HEK293 (cell line): ENCODE measurements around the gene KLHL22.

Source experiments
- HOXA7 ChIP-seq: sonication (generic); formaldehyde crosslinking; IDR thresholded peaks from 2 replicates; pipeline ENCODE4 v1.8.1; 2022; ENCODE audit warnings: missing genetic modification reagents, borderline replicate concordance
- PRDM1 ChIP-seq: fragments of 450-650 bp; formaldehyde crosslinking; IDR thresholded peaks from 2 replicates; pipeline ENCODE4; 2016; ENCODE audit warnings: missing biosample characterization, missing genetic modification characterization
- REST ChIP-seq: fragments of 450-650 bp; formaldehyde crosslinking; IDR thresholded peaks from 2 replicates; pipeline ENCODE4 v1.5.1; 2016; ENCODE audit warnings: missing biosample characterization, missing genetic modification characterization
- SCRT2 ChIP-seq: fragments of 450-650 bp; formaldehyde crosslinking; IDR thresholded peaks from 2 replicates; pipeline ENCODE4 v1.5.1; 2016; ENCODE audit warnings: missing biosample characterization, missing genetic modification characterization
- TCF7L2 ChIP-seq: IDR thresholded peaks from 2 replicates; pipeline ENCODE4 v1.6.1; 2011; ENCODE audit warnings: low read depth, mild to moderate bottlenecking, inconsistent platforms, low read length, moderate library complexity, borderline replicate concordance
- ZNF10 ChIP-seq: fragments of 450-650 bp; formaldehyde crosslinking; IDR thresholded peaks from 2 replicates; pipeline ENCODE4 v1.5.1; 2017; ENCODE audit warnings: missing biosample characterization, missing genetic modification characterization
- ZNF23 ChIP-seq: fragments of 450-650 bp; formaldehyde crosslinking; IDR thresholded peaks from 2 replicates; pipeline ENCODE4 v1.5.1; 2016; ENCODE audit warnings: missing biosample characterization, missing genetic modification characterization, borderline replicate concordance
- ZNF266 ChIP-seq: fragments of 450-650 bp; formaldehyde crosslinking; IDR thresholded peaks from 2 replicates; pipeline ENCODE4 v1.5.1; 2016; ENCODE audit warnings: missing biosample characterization, missing genetic modification characterization, low read depth
- ZNF302 ChIP-seq: fragments of 450-650 bp; formaldehyde crosslinking; IDR thresholded peaks from 2 replicates; pipeline ENCODE4 v1.5.1; 2016; ENCODE audit warnings: missing biosample characterization, missing genetic modification characterization, low read depth
- ZNF366 ChIP-seq: fragments of 450-650 bp; formaldehyde crosslinking; conservative IDR thresholded peaks from 2 replicates; pipeline ENCODE4 v1.5.1; 2016; ENCODE audit warnings: missing biosample characterization, missing genetic modification characterization
- ZNF423 ChIP-seq: fragments of 450-650 bp; formaldehyde crosslinking; IDR thresholded peaks from 2 replicates; pipeline ENCODE4 v1.5.1; 2016; ENCODE audit warnings: missing biosample characterization, missing genetic modification characterization
- ZNF433 ChIP-seq: fragments of 450-650 bp; formaldehyde crosslinking; IDR thresholded peaks from 2 replicates; pipeline ENCODE4 v1.5.1; 2016; ENCODE audit warnings: missing biosample characterization, missing genetic modification characterization, low read depth
- ZNF518A ChIP-seq: fragments of 450-650 bp; formaldehyde crosslinking; conservative IDR thresholded peaks from 2 replicates; pipeline ENCODE4 v1.5.1; 2016; ENCODE audit warnings: low read depth, missing biosample characterization, missing genetic modification characterization
- ZNF521 ChIP-seq: fragments of 450-650 bp; formaldehyde crosslinking; IDR thresholded peaks from 2 replicates; pipeline ENCODE4 v1.5.1; 2017; ENCODE audit warnings: missing biosample characterization, mild to moderate bottlenecking, missing genetic modification characterization
- ZNF560 ChIP-seq: fragments of 450-650 bp; formaldehyde crosslinking; IDR thresholded peaks from 2 replicates; pipeline ENCODE4 v1.5.1; 2017; ENCODE audit warnings: missing biosample characterization, missing genetic modification characterization, borderline replicate concordance
- ZNF670 ChIP-seq: fragments of 450-650 bp; formaldehyde crosslinking; IDR thresholded peaks from 2 replicates; pipeline ENCODE4 v1.5.1; 2016; ENCODE audit warnings: missing biosample characterization, missing genetic modification characterization, low read depth
- ZNF707 ChIP-seq: fragments of 450-650 bp; formaldehyde crosslinking; IDR thresholded peaks from 2 replicates; pipeline ENCODE4 v1.5.1; 2016; ENCODE audit warnings: missing biosample characterization, missing genetic modification characterization
- TF ChIP-seq, protein P1 (sequence below): fragments of 450-650 bp; formaldehyde crosslinking; IDR thresholded peaks from 2 replicates; pipeline ENCODE4 v1.5.1; 2016; ENCODE audit warnings: missing biosample characterization, missing genetic modification characterization
- TF ChIP-seq, protein P2 (sequence below): fragments of 450-650 bp; formaldehyde crosslinking; IDR thresholded peaks from 2 replicates; pipeline ENCODE4 v1.5.1; 2016; ENCODE audit warnings: missing biosample characterization, missing genetic modification characterization
- TF ChIP-seq, protein P3 (sequence below): fragments of 450-650 bp; formaldehyde crosslinking; IDR thresholded peaks from 2 replicates; pipeline ENCODE4 v1.5.0; 2017; ENCODE audit warnings: missing biosample characterization, missing genetic modification characterization, borderline replicate concordance
- TF ChIP-seq, protein P4 (sequence below): fragments of 450-650 bp; IDR thresholded peaks from 2 replicates; pipeline ENCODE4 v1.5.1; 2018; ENCODE audit warnings: missing biosample characterization, missing genetic modification characterization

KLHL22 gene

DNA sequence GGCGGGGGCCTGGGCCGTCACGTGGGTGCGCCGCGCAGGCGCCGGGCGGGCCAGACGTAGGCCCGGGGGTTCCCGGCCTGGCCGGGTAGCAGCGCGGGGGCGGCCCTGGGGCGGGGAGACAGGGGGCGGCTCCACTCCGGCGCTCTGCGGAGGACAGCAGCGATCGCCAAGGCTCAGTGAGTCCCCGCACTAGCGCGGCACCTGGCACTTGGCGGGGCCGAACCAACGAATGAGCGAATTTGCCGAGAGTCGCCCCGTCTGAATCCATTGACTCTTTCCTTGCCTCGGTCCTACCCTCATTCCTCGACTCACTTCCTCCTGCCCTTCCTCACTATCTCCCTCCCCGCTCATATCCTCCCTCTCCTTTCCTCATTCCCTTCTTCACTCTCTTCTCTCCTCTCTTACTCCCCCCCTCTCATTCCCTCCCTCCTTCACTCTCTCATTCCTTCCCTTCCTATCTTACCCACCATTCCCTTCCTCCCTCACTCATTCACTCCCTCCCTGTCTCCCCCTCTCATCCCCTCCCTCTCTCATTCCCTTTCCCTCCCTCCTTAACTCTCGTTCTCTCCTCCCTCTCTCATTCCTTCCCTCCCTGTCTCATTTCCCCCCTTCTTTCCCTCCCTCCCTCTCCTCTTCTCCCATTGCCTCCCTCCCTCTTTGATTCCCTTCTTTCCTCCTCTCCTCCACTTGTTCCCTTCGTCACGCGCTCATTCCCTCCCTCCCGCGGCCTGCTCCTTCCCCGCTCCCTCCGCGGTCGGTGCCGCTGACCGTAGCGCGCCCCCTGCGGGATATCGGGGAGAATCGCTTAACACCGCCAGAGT is 476 bp upstream of the KLHL22 start (continued):
- TF ChIP-seq ZNF518A (tag by site-specific recombination) (peak; percentile 48; the same call in 1 of the 2 replicates), PRDM1 (tag by site-specific recombination) (peak; percentile 100), ZNF670 (tag by site-specific recombination) (no peak; the same call in 1 of the 2 replicates), HOXA7 (CRISPR knock-in tag) (no peak), ZNF707 (tag by site-specific recombination) (no peak), ZNF366 (peak; percentile 100), ZNF433 (no peak), REST (tag by site-specific recombination) (peak; percentile 67), ZNF10 (tag by site-specific recombination) (no peak; the same call in 1 of the 2 replicates), ZNF560 (no peak), ZNF302 (no peak; the same call in 1 of the 2 replicates), ZNF521 (tag by site-specific recombination) (no peak), SCRT2 (tag by site-specific recombination) (peak; percentile 99), ZNF423 (tag by site-specific recombination) (no peak), TCF7L2 (no peak), ZNF23 (tag by site-specific recombination) (no peak), ZNF266 (peak; percentile 61; the same call in 1 of the 2 replicates)
- TF ChIP-seq, protein P1, sequence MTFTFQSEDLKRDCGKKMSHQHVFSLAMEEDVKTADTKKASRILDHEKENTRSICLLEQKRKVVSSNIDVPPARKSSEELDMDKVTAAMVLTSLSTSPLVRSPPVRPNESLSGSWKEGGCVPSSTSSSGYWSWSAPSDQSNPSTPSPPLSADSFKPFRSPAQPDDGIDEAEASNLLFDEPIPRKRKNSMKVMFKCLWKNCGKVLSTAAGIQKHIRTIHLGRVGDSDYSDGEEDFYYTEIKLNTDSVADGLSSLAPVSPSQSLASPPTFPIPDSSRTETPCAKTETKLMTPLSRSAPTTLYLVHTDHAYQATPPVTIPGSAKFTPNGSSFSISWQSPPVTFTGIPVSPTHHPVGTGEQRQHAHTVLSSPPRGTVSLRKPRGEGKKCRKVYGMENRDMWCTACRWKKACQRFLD (tag by site-specific recombination) = peak; percentile 86
- TF ChIP-seq, protein P2, sequence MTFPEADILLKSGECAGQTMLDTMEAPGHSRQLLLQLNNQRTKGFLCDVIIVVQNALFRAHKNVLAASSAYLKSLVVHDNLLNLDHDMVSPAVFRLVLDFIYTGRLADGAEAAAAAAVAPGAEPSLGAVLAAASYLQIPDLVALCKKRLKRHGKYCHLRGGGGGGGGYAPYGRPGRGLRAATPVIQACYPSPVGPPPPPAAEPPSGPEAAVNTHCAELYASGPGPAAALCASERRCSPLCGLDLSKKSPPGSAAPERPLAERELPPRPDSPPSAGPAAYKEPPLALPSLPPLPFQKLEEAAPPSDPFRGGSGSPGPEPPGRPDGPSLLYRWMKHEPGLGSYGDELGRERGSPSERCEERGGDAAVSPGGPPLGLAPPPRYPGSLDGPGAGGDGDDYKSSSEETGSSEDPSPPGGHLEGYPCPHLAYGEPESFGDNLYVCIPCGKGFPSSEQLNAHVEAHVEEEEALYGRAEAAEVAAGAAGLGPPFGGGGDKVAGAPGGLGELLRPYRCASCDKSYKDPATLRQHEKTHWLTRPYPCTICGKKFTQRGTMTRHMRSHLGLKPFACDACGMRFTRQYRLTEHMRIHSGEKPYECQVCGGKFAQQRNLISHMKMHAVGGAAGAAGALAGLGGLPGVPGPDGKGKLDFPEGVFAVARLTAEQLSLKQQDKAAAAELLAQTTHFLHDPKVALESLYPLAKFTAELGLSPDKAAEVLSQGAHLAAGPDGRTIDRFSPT (tag by site-specific recombination) = peak; percentile 66; the same call in 1 of the 2 replicates
- TF ChIP-seq, protein P3, sequence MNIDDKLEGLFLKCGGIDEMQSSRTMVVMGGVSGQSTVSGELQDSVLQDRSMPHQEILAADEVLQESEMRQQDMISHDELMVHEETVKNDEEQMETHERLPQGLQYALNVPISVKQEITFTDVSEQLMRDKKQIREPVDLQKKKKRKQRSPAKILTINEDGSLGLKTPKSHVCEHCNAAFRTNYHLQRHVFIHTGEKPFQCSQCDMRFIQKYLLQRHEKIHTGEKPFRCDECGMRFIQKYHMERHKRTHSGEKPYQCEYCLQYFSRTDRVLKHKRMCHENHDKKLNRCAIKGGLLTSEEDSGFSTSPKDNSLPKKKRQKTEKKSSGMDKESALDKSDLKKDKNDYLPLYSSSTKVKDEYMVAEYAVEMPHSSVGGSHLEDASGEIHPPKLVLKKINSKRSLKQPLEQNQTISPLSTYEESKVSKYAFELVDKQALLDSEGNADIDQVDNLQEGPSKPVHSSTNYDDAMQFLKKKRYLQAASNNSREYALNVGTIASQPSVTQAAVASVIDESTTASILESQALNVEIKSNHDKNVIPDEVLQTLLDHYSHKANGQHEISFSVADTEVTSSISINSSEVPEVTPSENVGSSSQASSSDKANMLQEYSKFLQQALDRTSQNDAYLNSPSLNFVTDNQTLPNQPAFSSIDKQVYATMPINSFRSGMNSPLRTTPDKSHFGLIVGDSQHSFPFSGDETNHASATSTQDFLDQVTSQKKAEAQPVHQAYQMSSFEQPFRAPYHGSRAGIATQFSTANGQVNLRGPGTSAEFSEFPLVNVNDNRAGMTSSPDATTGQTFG (tag by site-specific recombination) = peak; percentile 96; the same call in 1 of the 2 replicates
- TF ChIP-seq, protein P4, sequence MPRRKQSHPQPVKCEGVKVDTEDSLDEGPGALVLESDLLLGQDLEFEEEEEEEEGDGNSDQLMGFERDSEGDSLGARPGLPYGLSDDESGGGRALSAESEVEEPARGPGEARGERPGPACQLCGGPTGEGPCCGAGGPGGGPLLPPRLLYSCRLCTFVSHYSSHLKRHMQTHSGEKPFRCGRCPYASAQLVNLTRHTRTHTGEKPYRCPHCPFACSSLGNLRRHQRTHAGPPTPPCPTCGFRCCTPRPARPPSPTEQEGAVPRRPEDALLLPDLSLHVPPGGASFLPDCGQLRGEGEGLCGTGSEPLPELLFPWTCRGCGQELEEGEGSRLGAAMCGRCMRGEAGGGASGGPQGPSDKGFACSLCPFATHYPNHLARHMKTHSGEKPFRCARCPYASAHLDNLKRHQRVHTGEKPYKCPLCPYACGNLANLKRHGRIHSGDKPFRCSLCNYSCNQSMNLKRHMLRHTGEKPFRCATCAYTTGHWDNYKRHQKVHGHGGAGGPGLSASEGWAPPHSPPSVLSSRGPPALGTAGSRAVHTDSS (tag by site-specific recombination) = no peak
